Gastrocnemius medialis (tissue), 4 donors: ENCODE data around the gene OR51B4. TPM values are rescaled to one million over a fixed set of nuclear protein-coding genes. Genes with fewer than 3 reads are reported as not detected.

ENCODE experiments used
- ATAC-seq, 2 donors: fragments of 150-250 bp; one replicate each; pipeline ENCODE4 v1.9.1; 2016
- DNase-seq, 2 donors: peaks; one replicate each; pipeline ENCODE4 v3.0.0-alpha.2; 2019
- H3K27ac ChIP-seq, 4 donors: fragments of 200-600 bp; sonication (generic); 1 replicate in 1 of 4; 2 replicates in 3 of 4; pipeline ENCODE4 v1.5.1; 2016 to 2018; ENCODE audit warnings: mild to moderate bottlenecking in 2 of 4, moderate library complexity in 1 of 4
- H3K27me3 ChIP-seq, 3 donors: fragments of 200-600 bp; sonication (generic) in 2 of 3; 1 replicate in 1 of 3; 2 replicates in 2 of 3; pipeline versions ENCODE4 v1.5.1 to v1.6.0; 2016 to 2019; ENCODE audit warnings: mild to moderate bottlenecking in 1 of 3, moderate library complexity in 1 of 3
- H3K36me3 ChIP-seq, 2 donors: fragments of 200-600 bp; sonication (generic) in 1 of 2; one replicate each; pipeline ENCODE4 v1.5.1; 2017 to 2018
- H3K4me1 ChIP-seq, 2 donors: fragments of 200-600 bp; sonication (generic) in 1 of 2; one replicate each; pipeline ENCODE4 v1.5.1; 2016 to 2017; ENCODE audit warnings: mild to moderate bottlenecking in 2 of 2
- H3K4me3 ChIP-seq, 4 donors: fragments of 200-600 bp; sonication (generic) in 3 of 4; 1 replicate in 1 of 4; 2 replicates in 3 of 4; pipeline ENCODE4 v1.5.1; 2016 to 2019; ENCODE audit warnings: mild to moderate bottlenecking in 2 of 4
- H3K9me3 ChIP-seq, 3 donors: fragments of 200-600 bp; sonication (generic) in 2 of 3; 1 replicate in 1 of 3; 2 replicates in 2 of 3; pipeline ENCODE4 v1.5.1; 2016 to 2019
- CTCF ChIP-seq, 5 experiments: fragments of 450-650 bp in 3 of 5; fragments of 200-600 bp in 2 of 5; sonication (generic) in 2 of 5; IDR thresholded peaks in 4 of 5; conservative IDR thresholded peaks in 1 of 5; 1 replicate in 4 of 5; 2 replicates in 1 of 5; pipeline ENCODE4 v1.5.1; 2016 to 2019; ENCODE audit warnings: antibody characterized with exemption in 5 of 5, mild to moderate bottlenecking in 3 of 5, moderate library complexity in 3 of 5
- POLR2A ChIP-seq, 2 donors: fragments of 450-650 bp; IDR thresholded peaks; one replicate each; pipeline ENCODE4 v1.6.1; 2017; ENCODE audit warnings: antibody characterized with exemption in 2 of 2, mild to moderate bottlenecking in 2 of 2, moderate library complexity in 2 of 2
- in situ Hi-C, 4 donors: fragments of 200-750 bp; cut with MboI; loops; one replicate each; pipeline versions ENCODE4 v1.15.0 to v1.8.0; 2017; ENCODE audit warnings: low sequenced_read_pairs in 4 of 4
- intact Hi-C: fragments of 100-400 bp; cut with DNase I; formaldehyde crosslinking; loops from one replicate; pipeline ENCODE4 v1.15.1; 2023; ENCODE audit warnings: low total_unique reads
- total RNA-seq, 4 donors: library from RNA; depleted of rRNA; stranded (reverse); fragments of >200 nt; gene quantifications; one replicate each; pipeline versions ENCODE4 v1.1.0 to v1.2.3, GENCODE V29; 2016

Gene OR51B4
- total RNA-seq, 4 donors from 2014 or later, result not detected

- Histone ChIP-seq H3K27ac (no peak within 1 kb of the TSS), H3K4me1 (no peaks in the 10 kb centered on the region), H3K36me3 (no peaks in the 10 kb centered on the region), H3K9me3 (no peaks in the 10 kb centered on the region), H3K27me3 (no peaks in the 10 kb centered on the region), H3K4me3 (no peak within 1 kb of the TSS)
- TF ChIP-seq POLR2A (IDR thresholded peaks at IDR 0.05) (no peak), CTCF (IDR thresholded peaks at IDR 0.05 in 4 of 5, conservative IDR thresholded peaks at IDR 0.05 in 1 of 5) (no peak)
- ATAC-seq, result no peak
- DNase-seq, result no peak
- in situ Hi-C loops, result no loop called here
- intact Hi-C loops, result no loop called here
These were observed 32.0 kb downstream of the OR51B4 start, which contains the start of gene HBE1 for GRCh38 chr11:5269715-5270147. HBE1 (minus strand) TSS chr11:5269945; CDS start chr11:5269890, 55 bp downstream.

- no peak for DNase-seq
- no peak overlapping the region for H3K27ac ChIP-seq
- H3K36me3 ChIP-seq, result no peaks in the 10 kb centered on the region
- no peaks in the 10 kb centered on the region for H3K9me3 ChIP-seq
- no peak for ATAC-seq
- no peaks in the 10 kb centered on the region for H3K4me1 ChIP-seq
- H3K27me3 ChIP-seq, result no peaks in the 10 kb centered on the region
- TF ChIP-seq CTCF (IDR thresholded peaks at IDR 0.05 in 4 of 5, conservative IDR thresholded peaks at IDR 0.05 in 1 of 5) (no peak), POLR2A (IDR thresholded peaks at IDR 0.05) (no peak)
- no peak overlapping the region for H3K4me3 ChIP-seq
- intact Hi-C loops (no loop called here), in situ Hi-C loops (no loop called here)
These were observed 34.6 kb downstream of the OR51B4 start for GRCh38 chr11:5267033-5267563.

- no peaks in the 10 kb centered on the region for H3K27me3 ChIP-seq
- H3K4me3 ChIP-seq, result no peak overlapping the region
- no peak for DNase-seq
- no peaks in the 10 kb centered on the region for H3K9me3 ChIP-seq
- H3K36me3 ChIP-seq, result no peaks in the 10 kb centered on the region
- TF ChIP-seq CTCF (IDR thresholded peaks at IDR 0.05 in 4 of 5, conservative IDR thresholded peaks at IDR 0.05 in 1 of 5) (no peak), POLR2A (IDR thresholded peaks at IDR 0.05) (no peak)
- H3K4me1 ChIP-seq, result no peaks in the 10 kb centered on the region
- no peak for ATAC-seq
- no peak overlapping the region for H3K27ac ChIP-seq
- intact Hi-C loops (no loop called here), in situ Hi-C loops (no loop called here)
These were observed 35.1 kb downstream of the OR51B4 start for GRCh38 chr11:5266609-5267008.

GRCh38 chr11:5265832-5266231, 35.9 kb downstream of the OR51B4 start:
- no peak for DNase-seq
- H3K4me3 ChIP-seq, result no peak overlapping the region
- no peaks in the 10 kb centered on the region for H3K4me1 ChIP-seq
- in situ Hi-C loops, result no loop called here
- intact Hi-C loops, result no loop called here
- no peak for ATAC-seq
- no peaks in the 10 kb centered on the region for H3K9me3 ChIP-seq
- no peak for TF ChIP-seq POLR2A (IDR thresholded peaks at IDR 0.05)
- TF ChIP-seq CTCF (IDR thresholded peaks at IDR 0.05 in 4 of 5, conservative IDR thresholded peaks at IDR 0.05 in 1 of 5), result no peak
- H3K27ac ChIP-seq, result no peak overlapping the region
- H3K36me3 ChIP-seq, result no peaks in the 10 kb centered on the region
- H3K27me3 ChIP-seq, result no peaks in the 10 kb centered on the region
